GM18507 (cell line): ENCODE measurements around the gene PPP2R3A.
A peak's percentile ranks its signal among the peaks of the same experiment; 100 is the strongest.
"Not testable (repeated sequence)": the region's sequence is repeated elsewhere in the genome, so short reads cannot be mapped to it uniquely, and the experiment has no call there.

ENCODE experiments used
- DNase-seq: peaks from one replicate; pipeline ENCODE4 v3.0.0; 2011; ENCODE audit warnings: low read depth; ENCODE audit not compliant: insufficient read length; ENCODE audit errors: extremely low spot score
- FAIRE-seq: peaks from 2 replicates; lab custom pipeline; 2011; peaks lifted over from hg19 to GRCh38; lab: Jason Lieb, UNC

PPP2R3A gene

DNA sequence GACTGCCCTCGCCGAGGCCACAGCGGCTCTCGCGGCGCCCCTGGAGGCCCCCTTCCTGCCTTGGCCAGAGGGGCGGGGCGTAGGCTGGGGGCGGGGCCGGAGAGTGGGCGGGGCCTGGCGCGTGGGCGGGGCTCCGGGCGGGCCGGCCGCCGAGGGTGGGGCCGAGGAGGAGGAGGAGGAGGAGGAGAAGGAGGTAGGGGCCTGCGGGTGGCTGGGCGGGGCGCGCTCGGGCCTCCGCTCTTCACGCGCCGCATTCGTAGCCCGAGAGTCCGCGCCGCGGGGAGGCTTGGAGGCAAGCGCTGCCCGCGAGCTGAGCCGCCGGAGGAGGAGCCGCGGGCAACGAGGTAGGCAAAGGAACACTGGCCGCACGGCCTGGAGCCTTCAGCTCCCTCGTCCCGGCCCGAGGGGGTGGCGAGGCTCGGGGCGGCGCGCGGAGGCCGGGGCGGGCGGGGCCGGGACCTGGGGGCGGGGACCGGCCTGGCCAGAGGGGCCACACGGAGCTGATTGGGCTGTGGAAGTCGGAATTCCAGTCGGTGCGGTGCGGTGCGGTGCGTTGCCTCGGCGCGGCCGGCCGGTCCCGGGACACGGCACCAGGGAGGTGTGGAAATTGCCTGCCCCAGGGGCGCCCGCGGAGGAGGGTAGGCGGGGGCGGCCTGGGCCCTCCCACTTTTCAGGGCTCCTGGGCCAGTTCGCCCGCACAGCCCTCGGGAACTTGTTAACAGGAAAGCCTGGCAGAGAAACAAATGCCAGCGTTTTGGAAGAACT, at the start of gene PPP2R3A:
TSS of gene PPP2R3A (plus strand) at position 223 of the 765 bp plus-strand sequence. CDS start 35,771 bp downstream, outside the sequence.
- peak; percentile 50 for DNase-seq
- no peak for FAIRE-seq

GRCh38 chr3:135916310-135916709, 49.2 kb upstream of the PPP2R3A start:
- no peak for DNase-seq
- no peak for FAIRE-seq

DNA sequence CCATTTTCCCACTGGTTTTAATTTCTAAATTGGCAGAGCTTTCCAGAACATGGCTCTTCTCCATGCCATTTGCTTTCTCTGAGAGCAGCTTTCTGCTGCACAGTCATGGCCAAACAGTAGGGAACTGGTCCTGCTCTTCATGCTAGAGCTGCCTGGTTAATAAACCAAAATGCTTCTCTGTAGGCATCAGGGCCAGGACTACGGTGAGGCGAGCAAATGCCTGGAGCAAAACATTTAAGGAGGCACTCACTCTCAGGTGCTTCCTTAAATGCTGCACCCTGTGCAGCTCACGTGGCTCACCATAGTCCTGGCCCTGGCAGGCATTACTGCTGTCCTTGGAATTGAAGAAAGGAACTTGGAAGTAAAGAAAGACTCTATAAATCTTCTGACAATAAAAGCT, 48.5 kb upstream of the PPP2R3A start:
- DNase-seq, result no peak
- no peak for FAIRE-seq

- DNase-seq, result no peak
- no peak for FAIRE-seq
Measured at GRCh38 chr3:135917927-135918597, 47.5 kb upstream of the PPP2R3A start.

DNA sequence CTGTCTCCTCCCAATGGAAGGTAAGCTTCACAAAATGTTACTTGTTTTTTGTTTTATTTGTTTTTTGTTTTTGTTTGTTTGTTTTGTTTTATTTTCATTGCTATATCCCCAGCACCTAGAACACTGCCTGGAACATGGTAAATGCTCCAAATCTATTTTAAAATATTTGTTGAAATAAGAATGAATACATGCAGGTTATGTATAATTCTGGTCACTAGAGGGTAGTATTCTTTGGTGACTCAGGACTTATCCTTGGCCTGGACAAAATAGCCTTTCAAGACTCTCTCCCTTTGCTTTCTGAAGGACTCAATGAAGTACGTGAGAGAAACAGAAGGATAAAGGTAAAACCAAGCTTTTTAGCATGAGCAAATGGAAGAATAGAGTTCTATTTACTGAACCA, 46.9 kb upstream of the PPP2R3A start:
- FAIRE-seq, result no peak
- no peak for DNase-seq

GRCh38 chr3:135920275-135920674, 45.3 kb upstream of the PPP2R3A start:
- no peak for DNase-seq
- FAIRE-seq, result no peak

GRCh38 chr3:135922903-135923250, 42.7 kb upstream of the PPP2R3A start:
- DNase-seq, result no peak
- no peak for FAIRE-seq

DNA sequence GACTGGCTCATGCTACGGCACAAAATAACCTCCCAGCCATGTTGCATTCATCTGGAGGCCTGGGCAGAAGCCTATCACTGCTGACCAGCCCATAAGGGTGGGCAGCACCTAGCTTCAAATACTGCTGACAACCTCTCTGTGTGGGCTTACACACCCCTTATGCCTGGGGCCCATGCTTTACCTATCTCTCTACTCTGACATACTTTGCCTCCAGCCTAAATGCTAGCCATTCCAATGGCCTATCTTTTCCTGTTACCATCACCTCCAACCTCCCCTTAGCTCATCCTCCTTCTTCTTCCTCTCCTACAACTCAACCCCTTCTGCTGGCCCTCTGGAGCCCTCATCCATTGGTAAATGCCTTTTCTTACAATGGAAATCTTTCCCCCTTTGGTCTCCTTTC, 41.0 kb upstream of the PPP2R3A start:
- FAIRE-seq, result no peak
- no peak for DNase-seq

- no peak for FAIRE-seq
- DNase-seq, result no peak
Measured at GRCh38 chr3:135926664-135927063, 38.9 kb upstream of the PPP2R3A start.

DNA sequence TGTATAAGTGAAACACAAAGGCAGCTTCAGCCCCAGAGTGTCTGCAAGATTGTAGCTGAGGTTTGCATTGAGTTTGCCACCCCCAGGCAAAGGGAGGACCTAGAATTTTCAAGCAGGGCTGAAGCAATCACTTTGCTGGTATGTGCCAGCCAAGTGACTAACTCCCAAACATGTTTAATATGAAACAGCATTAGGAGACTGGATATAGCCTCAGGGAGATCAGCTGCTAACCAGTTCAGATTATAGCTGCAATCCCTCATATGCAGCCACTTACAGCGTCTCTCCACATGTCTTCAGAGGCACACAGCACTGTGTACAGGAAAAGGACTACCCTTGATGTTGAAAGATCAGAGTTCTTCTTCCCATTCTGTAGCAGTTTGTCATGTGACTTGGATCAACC, 38.4 kb upstream of the PPP2R3A start:
- FAIRE-seq (no peak), DNase-seq (no peak)

DNA sequence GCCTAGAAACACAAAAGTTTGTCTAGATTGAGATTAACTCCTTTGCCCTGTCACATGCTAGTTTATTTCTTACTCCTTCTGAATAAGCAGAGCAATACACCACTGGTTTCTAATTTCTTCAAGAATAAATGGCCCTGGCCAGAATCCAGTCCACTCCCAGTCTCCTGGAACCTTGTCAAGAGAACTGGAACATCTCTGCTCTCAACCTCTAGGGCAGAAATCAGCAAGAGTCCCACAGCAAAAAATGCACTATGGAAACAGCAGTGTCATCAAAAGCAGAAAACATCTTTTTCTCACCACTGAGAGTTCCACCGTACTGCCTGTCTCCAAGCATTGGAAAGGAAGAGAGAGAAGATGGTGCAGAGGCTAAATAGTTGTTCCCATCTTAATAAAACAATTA, 35.9 kb upstream of the PPP2R3A start:
- no peak for FAIRE-seq
- no peak for DNase-seq

DNA sequence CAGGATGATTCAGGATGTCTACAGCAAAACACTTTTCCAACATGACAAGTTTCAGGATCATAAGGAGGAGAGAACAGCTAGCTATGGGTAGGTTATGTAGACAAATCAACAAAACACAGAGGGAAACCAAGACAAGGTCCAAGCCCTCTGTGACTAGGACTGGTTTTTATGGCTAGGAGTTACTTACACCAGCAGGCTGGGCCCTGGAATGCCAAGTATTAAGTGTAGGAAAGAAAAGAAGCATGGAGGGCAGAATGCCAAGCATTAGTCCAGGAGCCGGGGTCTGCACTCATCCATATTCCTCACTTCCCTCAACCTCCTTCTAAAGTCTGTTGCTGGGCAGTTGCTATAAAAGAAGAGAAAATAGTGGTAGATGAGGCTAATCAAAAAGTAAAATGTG, 35.3 kb upstream of the PPP2R3A start:
- no peak for FAIRE-seq

DNA sequence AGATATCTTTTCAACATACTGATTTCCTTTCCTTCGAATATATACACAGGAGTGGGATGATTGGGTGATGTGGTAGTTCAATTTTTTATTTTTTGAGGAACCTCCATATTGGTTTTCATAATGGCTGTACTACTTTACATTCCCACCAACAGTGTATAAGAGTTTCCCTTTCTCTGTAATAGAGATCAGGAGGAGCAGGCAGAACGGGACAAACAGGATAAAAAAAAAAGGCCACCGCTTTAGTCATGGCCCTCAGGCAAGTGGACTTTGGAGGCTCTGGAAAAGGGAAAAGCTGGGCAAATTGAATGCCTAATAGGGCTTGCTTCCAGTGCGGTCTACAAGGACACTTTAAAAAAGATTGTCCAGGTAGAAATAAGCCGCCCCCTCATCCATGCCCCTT, 30.4 kb upstream of the PPP2R3A start:
- FAIRE-seq, DNase-seq: not testable (repeated sequence)

More for the DNA sequence above, 35.3 kb upstream of the PPP2R3A start:
- DNase-seq, result no peak

- DNase-seq, FAIRE-seq: not testable (repeated sequence)
Measured at GRCh38 chr3:135937766-135938165, 27.8 kb upstream of the PPP2R3A start.

DNA sequence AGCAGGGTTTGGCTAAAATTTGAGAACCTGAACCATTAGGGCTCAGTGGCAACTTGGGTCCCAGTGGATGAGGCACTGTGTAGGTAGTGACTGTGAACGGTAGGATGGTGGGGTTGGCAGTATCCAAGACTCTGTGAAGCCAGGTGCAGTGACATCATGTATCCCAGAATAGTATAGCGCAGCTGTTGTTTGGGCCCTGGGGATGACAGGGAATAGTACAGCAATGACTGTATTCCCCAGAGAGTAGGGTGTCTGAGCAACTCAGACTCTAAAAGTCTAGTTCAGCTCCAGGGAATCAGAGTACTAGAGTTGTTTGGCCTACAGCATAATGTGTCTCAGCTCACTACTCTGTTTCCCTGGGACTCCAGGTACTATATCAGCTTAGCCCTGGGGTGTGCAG, 20.7 kb upstream of the PPP2R3A start:
- DNase-seq (no peak), FAIRE-seq (no peak)

DNA sequence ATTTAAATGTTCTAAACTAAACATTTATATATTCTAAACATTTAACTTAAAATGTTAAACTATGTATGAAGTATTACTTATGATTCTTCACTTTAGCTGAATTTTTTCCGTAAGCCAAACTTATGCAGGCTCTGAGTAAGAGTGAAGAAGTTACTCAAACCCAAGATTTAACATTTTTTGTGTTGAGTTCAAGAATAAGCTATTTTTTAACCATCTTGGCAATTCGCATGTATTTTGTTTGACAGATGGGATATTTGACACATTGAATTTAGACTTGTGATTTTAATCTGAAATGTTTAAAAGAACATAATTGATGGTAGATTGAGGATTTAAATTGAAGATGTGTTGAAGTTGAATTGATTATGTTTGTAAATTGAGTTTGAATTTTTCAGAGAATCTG, 14.6 kb upstream of the PPP2R3A start:
- FAIRE-seq, result no peak
- no peak for DNase-seq

GRCh38 chr3:135964160-135964955, 1.2 kb upstream of the PPP2R3A start:
- FAIRE-seq, result no peak
- DNase-seq, result no peak

DNA sequence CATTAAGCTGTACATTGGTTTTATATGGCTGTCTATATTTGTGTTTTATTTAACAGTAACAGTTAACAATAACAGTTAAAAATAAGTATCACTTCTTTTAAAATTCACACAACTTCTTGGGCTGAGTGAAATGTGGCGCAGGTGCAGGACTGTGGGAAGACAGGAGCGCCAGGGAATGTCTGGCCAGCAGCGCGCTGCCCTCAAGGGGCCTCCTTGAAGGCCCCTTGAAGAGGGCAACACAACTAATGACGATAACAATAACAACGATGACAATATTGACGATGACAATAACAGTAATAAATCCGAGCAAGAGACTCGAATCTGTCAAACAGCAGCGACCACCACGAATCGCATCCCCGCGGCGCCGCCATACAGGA, 411 bp upstream of the PPP2R3A start:
- FAIRE-seq (no peak), DNase-seq (no peak)

GRCh38 chr3:135966271-135966961, 888 bp downstream of the PPP2R3A start:
- no peak for DNase-seq
- FAIRE-seq, result no peak

GRCh38 chr3:135966962-135967274, 1.4 kb downstream of the PPP2R3A start:
- FAIRE-seq (no peak), DNase-seq (no peak)
